Spleen (tissue), 7 donors: ENCODE measurements around the gene FBXO48.

Source experiments
- POLR2AphosphoS5 ChIP-seq, 3 donors: sonication (generic); formaldehyde crosslinking; IDR thresholded peaks; one replicate each; pipeline ENCODE4 v1.5.1; 2017; ENCODE audit warnings: antibody characterized with exemption in 3 of 3
- TF ChIP-seq, protein P1 (sequence below), 11 experiments: fragments of 200-600 bp in 7 of 11; fragments of 450-650 bp in 4 of 11; sonication (generic) in 4 of 11; IDR thresholded peaks in 8 of 11; conservative IDR thresholded peaks in 3 of 11; 1 replicate in 7 of 11; 2 replicates in 4 of 11; pipeline versions ENCODE4 v1.4.0 to v1.8.0; 2016 to 2021; ENCODE audit warnings: antibody characterized with exemption in 11 of 11, inconsistent platforms in 4 of 11, mild to moderate bottlenecking in 1 of 11
- donor health status: DM: no; HTN: no; CAD: no; lungs with moderate emphysema.
- donor health status: DM: no; HTN: no; CAD: no.
- donor health status: DM: no; HTN: no; CAD: no.

DNA sequence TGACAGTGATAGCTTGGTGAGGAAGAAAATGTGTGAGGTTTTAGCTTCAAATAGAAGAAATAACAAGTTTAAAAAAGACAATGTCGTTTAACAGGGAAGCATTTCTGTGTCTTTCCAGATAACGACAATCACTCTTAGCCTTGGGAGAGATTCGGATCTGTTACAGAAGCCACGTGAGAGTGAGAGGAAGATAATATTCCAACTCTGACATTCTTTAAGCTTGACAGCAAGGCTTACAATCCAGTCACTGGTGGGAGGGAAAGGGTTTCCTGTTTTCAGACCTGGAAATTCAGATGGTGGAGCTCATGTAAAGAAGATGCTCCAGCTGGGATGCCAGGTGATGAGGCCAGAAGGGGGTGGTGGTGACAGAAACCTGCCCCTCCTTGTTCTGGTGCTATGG, 30.8 kb downstream of the FBXO48 start:
- TF ChIP-seq POLR2AphosphoS5 (IDR thresholded peaks at IDR 0.05), result no peak
- TF ChIP-seq, protein P1, sequence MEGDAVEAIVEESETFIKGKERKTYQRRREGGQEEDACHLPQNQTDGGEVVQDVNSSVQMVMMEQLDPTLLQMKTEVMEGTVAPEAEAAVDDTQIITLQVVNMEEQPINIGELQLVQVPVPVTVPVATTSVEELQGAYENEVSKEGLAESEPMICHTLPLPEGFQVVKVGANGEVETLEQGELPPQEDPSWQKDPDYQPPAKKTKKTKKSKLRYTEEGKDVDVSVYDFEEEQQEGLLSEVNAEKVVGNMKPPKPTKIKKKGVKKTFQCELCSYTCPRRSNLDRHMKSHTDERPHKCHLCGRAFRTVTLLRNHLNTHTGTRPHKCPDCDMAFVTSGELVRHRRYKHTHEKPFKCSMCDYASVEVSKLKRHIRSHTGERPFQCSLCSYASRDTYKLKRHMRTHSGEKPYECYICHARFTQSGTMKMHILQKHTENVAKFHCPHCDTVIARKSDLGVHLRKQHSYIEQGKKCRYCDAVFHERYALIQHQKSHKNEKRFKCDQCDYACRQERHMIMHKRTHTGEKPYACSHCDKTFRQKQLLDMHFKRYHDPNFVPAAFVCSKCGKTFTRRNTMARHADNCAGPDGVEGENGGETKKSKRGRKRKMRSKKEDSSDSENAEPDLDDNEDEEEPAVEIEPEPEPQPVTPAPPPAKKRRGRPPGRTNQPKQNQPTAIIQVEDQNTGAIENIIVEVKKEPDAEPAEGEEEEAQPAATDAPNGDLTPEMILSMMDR (IDR thresholded peaks at IDR 0.05 in 8 of 11, conservative IDR thresholded peaks at IDR 0.05 in 3 of 11), result no peak
